HG03469 (cell line): ENCODE data around the gene RXRG.
A peak's percentile ranks its signal among the peaks of the same experiment; 100 is the strongest.

Experiments
- ATAC-seq: cut with Tn5 transposase; IDR thresholded peaks from one replicate; pipeline ENCODE4 v1.9.1; 2021; ENCODE audit warnings: mild to moderate bottlenecking, moderate library complexity, moderate number of reproducible peaks; ENCODE audit not compliant: unreplicated experiment

Gene RXRG

GRCh38 chr1:165371588-165372225 is 73.2 kb downstream of the RXRG start:
- ATAC-seq, result no peak

DNA sequence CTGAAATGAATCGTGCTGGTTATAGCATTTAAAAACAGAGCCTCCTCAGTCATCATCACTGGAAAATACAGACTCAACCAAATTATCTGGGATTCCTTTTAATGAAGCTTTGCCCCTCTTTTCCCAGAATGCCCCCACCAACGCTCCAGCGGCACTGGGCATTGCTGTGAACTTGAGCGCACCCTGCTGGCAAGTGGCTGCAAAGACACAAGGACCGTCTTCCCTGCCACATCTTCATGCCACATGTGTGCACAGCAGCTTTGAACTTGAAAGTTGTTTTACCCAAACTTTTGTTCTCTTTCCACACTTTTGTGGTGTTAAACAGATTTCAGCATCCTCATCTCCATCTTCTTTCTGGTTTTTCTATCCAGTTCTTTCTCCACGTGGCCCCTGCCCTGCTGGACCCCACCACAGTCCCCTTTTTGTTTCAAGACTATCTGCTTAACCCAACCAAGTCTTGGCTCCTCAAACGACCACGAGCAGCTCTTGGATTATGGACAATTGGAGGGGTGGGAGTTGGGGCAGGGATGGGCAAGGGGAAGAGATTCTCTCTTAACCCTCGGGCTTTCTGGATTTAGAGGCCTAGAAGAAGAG is 75.6 kb downstream of the RXRG start:
- peak; percentile 74 for ATAC-seq

GRCh38 chr1:165367375-165367993 is 77.4 kb downstream of the RXRG start:
- peak; percentile 46 for ATAC-seq

- ATAC-seq, result no peak
These were observed 79.6 kb downstream of the RXRG start for GRCh38 chr1:165365341-165365740.

- ATAC-seq, result no peak
These were observed 80.3 kb downstream of the RXRG start for GRCh38 chr1:165364568-165365133.

DNA sequence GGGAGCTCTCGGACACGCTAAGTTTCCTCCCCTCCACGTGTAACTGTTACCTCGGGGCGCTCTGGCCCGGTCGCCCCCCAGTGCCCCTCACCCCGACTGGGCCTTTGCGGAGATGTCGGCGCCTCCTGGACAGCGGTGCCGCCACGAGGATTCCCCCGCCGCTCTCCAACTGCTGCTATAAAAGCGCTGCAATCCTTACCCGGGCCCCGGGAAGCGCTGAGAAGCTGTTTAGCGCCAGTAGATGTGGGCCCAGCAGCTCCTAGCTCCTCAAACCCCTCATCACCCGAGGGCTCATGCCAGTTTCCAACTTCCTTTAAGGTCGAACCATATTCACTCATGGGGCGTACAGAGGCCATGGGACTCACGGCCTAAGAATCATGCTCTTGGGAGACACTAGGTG is 88.0 kb downstream of the RXRG start:
- no peak for ATAC-seq

DNA sequence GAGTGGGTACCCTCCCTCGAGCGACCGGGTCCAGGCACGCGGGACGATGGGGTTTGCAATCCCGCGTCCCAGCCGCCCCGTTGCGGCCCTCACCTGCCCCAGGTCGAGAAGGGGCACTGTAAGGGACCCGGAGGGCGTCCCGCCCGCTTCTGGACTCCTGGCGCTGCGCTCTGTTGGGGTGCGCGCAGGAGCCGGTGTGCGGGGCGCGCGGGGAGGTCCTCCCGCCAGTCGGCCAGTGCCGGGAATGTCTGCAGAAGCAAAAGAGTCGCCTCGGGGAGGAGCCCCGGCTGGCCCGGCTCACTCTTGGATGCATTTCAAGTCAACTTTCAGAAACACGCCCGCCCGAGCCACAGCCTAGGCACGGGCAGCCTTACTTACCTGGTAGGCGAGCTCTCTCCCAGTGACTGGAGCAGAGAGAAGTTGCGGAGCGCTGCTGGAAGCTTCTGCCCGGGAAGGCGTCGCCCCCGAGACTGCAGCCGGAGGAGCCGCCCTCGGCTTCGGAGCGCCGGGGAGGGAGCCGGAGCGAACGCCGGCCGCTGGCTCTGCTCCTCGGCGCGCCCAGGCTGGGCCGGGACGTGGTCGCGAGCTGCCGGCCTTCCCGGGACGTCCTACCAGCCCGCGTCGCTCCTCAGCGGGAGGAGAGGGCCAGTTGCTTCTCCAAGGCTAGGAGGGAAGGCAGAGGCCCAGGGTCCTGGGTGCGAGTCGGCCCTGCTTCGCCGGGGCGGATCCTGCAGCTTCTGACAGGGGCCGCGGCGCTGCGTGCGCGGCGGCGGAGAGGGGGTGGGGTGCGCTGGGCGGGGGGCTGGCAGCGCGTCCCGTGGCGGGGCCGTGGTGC is 88.7 kb downstream of the RXRG start, which contains the start of gene LMX1A:
TSS of gene LMX1A (minus strand) at position 739 of the 835 bp plus-strand sequence. CDS start 1,156 bp downstream, outside the sequence.
- no peak for ATAC-seq

- ATAC-seq, result no peak
These were observed 89.6 kb downstream of the RXRG start for GRCh38 chr1:165355139-165355976.

DNA sequence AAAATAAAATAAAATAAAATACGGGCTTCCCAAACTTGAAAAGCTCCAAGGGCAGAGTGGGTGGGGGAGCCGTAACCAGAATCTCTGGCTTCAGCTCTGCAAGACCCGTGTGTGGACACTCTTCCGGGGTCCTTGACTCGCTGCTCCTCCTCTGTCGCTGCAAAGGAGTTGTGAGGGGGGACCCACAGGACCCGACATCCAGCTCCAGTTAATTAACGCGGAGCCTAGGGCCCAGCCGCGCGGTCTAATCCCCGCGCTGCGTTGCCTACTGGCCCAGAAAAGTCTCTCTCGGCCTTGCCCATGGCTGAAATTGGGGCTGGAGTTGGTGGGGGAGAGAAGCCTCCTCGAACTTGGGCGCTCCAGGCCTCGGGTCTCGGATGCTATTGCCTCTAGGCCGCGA is 90.2 kb downstream of the RXRG start:
- ATAC-seq, result no peak

DNA sequence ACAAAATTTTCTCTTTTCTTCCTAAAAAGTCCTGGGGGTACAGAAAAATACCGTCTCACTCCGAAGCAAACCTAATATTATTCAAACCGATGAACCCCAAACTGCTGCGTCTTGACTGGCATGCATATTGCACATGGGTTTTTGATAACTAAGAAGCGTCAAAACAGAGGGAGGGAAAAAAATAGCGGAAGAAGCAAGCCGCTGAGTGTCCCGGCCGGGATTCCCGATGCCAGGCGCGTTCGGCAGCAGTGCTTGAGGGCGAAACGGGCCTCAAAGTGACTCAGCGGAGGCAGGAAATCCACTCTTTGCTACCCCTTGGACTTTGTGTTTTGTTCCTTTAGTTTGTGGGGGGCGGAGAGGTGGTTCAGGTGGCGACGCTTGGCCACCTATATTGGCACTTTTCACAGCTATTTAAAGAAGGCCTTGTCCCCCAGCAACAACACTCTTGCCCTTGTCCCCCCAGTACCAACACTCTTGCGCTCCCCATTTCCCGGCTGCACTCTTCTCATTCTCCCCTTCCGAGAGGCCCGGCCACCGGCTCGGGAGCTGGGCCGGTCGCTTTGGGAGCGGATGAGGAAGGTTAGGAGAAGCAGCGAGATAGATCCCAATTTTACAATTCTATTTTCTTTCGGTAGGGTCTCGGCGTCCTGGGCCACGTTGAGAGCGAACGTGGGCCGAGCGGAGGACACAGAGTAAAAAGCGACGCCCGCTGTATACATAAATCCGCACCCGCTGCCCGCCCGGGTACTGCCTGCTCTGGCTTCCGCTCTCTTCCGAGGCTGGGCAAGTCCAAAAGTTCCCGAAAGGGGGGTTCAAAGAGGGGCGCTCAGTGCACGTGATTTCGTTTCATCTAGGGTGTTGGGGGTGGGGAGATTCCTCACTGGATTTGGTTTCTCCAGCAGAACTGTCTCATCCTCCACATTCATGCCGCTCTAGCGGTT is 90.9 kb downstream of the RXRG start:
- no peak for ATAC-seq

- no peak for ATAC-seq
These were observed 92.3 kb downstream of the RXRG start for GRCh38 chr1:165352442-165353293.

DNA sequence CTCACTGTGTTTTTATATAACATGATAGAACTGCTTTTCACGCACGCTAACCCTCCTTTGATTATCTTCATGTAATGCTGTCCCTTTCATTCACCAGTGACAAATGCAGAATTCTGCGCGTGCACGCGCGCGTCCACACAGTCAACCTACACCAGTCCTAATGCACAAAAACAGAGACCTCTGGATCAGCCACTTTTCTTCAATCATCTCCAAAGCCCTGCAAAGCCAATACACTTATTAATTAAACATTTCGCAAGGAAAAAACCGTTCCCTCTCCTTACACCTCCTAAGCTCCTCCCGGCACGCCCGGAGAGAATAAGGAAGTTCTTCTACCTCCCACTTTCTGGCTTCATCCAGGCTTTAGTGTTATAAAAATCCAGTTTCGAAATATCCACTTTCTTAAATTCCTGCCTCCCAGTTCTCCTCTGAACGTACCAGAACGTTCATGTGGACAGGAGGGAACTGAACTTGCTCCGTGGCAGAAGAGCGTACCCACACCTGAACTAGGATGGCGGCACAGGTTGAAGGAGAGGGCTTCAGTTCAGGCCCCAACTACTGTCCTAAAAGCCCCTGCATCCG is 93.0 kb downstream of the RXRG start:
- no peak for ATAC-seq
